Hepatic stellate cell (primary cell): Measurements from ENCODE around the gene LTF.

ENCODE experiments used
- DNase-seq: peaks from one replicate; pipeline ENCODE4 v3.0.0; 2011; ENCODE audit warnings: low spot score

Gene LTF

GRCh38 chr3:46490338-46491084 is 25.8 kb upstream of the LTF start:
- peak; percentile 51 for DNase-seq

DNA sequence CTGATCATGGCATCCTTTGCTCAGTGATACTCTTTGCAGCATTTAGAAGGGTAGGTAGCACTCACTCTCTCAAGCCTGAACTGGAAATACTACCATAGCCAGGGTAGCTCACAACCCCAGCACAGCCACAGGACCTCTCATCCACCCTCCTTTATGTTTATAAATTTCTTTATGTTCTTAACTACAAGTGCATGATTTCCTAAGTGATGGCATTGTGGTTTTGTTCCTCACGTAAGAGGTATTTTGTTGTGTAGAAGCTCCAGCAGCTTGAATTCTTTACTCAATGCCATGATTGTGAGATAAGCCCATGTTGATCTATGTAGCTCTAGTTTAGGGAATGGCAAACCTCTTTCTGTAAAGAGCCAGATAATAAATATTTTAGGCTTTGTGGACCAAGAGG is 25.2 kb upstream of the LTF start:
- peak; percentile 55 for DNase-seq

DNA sequence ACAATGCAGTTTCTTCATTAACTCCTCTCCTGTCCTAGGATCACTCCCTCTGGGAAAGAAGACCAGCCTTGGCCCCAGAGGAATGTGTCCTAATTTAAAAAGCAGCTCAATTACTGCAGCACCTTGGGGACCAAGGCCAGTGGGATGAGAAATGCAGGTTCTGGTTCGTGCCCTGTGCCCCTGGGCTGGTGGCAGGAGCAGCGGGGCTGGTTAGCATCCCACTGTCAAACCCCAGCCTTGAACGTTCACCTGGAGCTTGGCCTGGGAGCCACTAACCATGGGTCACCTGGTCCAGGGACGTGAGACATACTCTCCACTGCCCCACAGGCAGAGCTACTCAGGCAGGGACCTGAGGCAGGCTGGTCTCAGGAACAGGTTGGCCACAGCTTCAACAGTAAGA is 24.7 kb upstream of the LTF start:
- no peak for DNase-seq

- DNase-seq, result peak; percentile 91
Observed at GRCh38 chr3:46488735-46489361, 24.1 kb upstream of the LTF start.

GRCh38 chr3:46485779-46486175 is 21.1 kb upstream of the LTF start:
- DNase-seq, result no peak

DNA sequence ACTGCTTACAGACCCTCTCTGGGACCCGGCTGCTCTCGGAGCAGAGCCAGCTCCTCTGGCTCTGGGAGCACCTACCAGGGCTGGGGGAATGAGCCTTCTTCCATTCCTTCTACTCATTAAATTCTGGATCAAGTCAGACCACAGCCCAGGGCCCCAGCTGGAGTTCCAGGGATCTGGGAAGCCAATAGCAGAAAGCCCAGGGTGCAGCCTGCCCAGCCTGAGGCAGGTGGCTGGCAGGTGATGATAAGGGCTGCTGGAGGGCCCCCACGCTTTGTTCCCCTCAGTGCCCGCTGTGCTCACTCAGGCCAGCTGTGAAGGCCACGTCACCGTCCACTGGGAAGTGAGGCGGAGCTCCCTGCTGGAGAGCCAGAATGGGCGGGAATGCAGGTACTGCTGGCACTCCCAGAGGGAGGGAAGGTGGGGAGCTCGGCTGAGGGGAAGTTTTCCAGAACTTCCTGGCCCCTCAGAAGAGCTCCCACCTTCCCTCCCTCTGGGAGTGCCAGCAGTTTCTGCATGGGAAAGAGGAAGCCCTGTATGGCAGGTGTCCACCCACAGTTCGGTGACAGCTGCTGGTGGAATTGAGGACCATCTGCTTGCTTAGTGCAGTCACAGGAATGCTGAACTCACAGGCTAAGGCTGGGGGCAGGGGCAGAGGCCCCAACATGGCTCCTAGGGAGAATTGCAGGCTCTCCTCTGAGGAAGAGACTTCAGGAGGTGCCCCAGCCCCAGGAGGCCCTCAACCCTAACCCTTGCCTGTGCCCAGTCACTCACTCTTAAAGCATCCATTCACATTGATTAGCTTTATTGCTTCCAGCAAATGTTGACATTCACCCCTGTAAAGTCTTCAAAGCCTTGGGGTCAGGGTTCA is 20.4 kb upstream of the LTF start:
- no peak for DNase-seq

DNA sequence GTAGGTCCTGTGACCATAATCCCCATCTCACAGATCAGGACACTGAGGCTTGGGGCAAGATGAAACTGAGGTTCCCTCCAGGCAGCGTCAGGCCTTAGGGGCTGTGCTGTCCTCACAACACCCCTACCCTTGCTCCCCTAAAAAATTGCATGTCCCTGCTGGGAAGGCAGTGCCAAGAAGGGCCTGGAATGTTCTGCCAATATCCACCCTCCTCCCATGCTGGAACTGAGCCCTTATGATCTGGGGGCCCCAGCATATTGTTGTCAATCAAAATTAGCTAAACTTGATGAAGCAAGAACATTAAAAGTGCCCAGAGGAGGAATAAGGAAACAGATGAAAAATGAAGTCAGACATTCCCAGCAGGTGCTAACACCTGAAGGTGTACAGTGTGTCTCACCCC is 19.7 kb upstream of the LTF start:
- no peak for DNase-seq

GRCh38 chr3:46483825-46484224 is 19.1 kb upstream of the LTF start:
- no peak for DNase-seq

DNA sequence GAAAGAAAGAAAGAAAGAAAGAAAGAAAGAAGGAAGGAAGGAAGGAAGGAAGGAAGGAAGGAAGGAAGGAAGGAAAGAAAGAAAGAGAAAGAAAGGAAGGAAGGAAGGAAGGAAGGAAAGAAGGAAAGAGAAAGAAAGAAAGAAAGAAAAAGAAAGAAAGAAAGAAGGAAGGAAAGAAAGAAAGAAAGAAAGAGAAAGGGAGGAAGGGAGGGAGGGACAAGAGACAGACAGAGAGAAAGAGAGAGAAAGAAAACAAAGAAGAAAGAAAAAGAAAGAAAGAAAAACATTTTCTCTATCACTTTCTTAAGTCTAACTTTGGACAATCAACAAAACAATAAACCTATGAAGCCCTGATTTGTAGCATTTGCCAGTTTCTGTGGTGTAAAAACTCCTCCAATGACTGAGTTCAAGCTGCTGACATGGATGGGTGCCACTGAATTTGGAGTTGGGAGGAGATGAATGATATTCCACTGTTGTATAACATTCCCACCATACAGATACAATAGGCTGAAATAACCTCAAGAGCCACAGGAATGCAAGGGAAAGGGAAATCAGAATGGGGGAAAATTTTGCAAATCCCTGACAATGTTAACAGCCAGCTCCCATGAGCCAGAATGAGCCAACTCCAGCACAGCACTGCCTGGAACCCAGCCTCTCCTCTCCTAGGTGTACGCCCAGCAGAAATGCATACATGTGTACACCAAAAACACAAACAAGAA is 18.1 kb upstream of the LTF start:
- DNase-seq, result peak; percentile 51

- DNase-seq, result no peak
Observed at GRCh38 chr3:46481636-46482035, 16.9 kb upstream of the LTF start.

- DNase-seq, result no peak
Observed at GRCh38 chr3:46480491-46481195, 15.9 kb upstream of the LTF start.

GRCh38 chr3:46479696-46480095 is 15.0 kb upstream of the LTF start:
- no peak for DNase-seq

GRCh38 chr3:46479021-46479420 is 14.3 kb upstream of the LTF start:
- no peak for DNase-seq

DNA sequence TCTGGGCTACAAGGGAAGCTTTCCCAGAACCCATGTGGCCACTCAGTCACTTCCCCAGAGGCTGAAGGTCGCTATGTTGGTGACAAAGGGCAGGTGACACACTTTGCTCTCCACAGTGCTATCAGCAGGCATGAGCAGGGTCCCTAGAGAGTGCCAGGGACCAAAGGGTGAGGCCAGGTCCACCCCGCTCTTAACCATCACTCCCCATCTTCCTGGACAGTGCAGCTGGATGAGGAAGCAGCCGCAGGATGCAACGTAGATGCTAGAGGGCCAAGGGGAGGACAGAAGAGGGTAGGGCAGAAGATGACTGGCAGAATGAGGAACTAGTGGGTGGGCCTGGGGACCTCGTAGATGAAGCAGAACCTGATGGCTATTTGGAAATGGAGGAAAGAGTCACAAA is 13.6 kb upstream of the LTF start:
- no peak for DNase-seq

- DNase-seq, result no peak
Observed at GRCh38 chr3:46477756-46478155, 13.1 kb upstream of the LTF start.

- no peak for DNase-seq
Observed at GRCh38 chr3:46477145-46477544, 12.4 kb upstream of the LTF start.

DNA sequence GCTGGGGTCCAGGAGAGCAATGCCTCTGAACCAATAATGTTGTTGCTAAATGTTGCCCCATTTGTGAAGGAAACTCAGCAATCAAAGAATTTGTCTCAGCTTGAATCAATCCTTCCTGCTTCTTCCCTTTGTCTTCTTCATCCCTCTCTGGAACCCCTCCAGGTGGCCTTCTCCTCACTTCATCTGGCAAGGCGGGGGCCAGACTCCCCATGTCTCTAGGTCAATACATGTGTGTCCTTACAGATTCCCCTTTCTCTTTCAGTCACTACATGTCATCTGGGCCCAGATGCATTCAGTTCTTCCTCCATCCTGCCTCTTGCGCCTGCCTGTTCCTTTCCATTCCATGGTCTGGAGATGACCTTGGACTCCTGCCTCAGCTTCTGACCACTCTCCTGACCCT is 8.0 kb upstream of the LTF start:
- no peak for DNase-seq

GRCh38 chr3:46471371-46471914 is 6.7 kb upstream of the LTF start:
- DNase-seq, result no peak

- no peak for DNase-seq
Observed at GRCh38 chr3:46470831-46471230, 6.1 kb upstream of the LTF start.

DNA sequence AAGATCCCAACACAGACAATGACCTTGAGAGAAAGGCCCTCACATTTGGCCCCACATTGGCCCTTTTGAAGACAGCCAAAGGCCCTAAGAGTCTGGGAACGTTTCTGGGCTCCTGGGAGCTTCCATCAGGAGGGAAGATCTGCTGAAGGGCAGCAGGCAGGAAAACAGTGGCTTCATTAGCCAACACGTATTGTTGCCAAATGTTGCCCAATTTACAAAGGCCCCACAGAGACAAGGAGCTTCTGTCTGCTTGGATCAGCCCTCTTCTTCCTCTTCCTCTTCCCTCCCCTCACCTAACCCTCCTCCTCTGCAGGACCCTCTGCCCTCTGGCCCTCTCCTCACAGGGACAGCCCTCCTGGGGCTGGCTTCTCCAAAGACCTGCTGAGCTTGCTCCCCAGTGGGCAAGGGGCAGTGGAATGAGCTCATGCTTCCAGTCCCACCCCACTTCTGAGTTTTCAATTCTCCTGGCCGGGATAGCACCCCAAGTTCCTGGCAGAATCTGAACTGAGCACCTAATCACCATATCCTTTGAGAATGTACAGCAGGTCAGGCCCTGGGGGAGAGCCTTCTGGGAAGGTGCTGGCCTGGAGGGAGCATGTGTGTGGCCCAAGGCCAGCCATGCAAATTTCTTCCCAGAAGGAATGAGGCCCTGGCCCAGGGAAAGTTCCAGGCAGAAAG is 5.1 kb upstream of the LTF start:
- no peak for DNase-seq
